GM12873 (cell line): ENCODE results near the gene ATP13A3.

Experiments
- CTCF ChIP-seq: IDR thresholded peaks from 2 replicates; pipeline ENCODE4 v1.5.1; 2012; ENCODE audit warnings: low read depth, mild to moderate bottlenecking, moderate library complexity, low read length, control low read depth; ENCODE audit not compliant: insufficient read depth; ENCODE audit errors: missing control alignments

The ATP13A3 gene

GRCh38 chr3:194505791-194506415 is 19.1 kb upstream of the ATP13A3 start:
- no peak for TF ChIP-seq CTCF

DNA sequence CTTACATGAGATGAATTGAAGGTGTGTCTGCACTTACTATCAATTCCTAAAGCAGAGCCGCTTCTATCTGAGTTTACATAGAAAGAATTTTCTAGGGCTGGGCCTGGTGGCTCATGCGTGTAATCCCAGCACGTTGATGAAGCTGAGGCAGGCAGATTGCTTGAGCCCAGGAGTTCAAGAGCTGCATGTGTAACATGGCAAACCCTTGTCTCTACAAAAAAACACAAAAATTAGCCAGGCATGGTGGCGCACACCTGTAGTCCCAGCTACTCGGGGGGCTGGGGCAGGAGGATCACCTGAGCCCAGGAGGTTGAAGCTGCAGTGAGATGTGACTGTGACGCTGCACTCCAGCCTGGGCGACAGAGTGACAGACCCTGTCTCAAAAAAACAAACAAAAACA is 18.1 kb upstream of the ATP13A3 start:
- no peak for TF ChIP-seq CTCF

DNA sequence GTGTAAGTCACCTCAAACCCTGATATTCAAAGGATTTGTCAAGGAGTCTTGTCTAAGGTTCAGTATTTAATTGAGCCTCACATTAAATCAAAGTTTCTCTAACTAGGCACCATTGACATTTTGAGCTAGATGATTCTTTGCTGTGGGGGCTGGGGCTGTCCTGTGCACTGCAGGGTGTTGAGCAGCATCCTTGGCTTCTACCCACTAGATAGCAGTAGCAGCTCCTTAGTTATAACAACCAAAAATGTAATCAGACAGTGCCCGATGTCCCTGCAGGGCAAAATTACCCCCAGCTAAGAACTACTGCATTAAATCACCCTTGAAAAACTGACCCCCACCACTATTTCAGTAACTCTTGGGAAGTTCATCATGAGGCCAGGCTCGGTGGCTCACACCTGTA is 17.3 kb upstream of the ATP13A3 start:
- TF ChIP-seq CTCF = no peak

- TF ChIP-seq CTCF = no peak
Observed at GRCh38 chr3:194503081-194503531, 16.3 kb upstream of the ATP13A3 start.

- TF ChIP-seq CTCF = no peak
Observed at GRCh38 chr3:194500198-194500597, 13.4 kb upstream of the ATP13A3 start.

- TF ChIP-seq CTCF = no peak
Observed at GRCh38 chr3:194497799-194498575, 11.2 kb upstream of the ATP13A3 start.

GRCh38 chr3:194496217-194496919 is 9.6 kb upstream of the ATP13A3 start:
- TF ChIP-seq CTCF = no peak
